Ishikawa (cell line): ENCODE results near the gene RWDD4.

ENCODE experiments used
- CEBPB ChIP-seq: IDR thresholded peaks from 2 replicates; pipeline ENCODE4 v1.6.1; 2012
- CREB1 ChIP-seq: IDR thresholded peaks from 2 replicates; pipeline ENCODE4 v1.6.1; 2012; ENCODE audit warnings: low read depth
- EGR1 ChIP-seq: IDR thresholded peaks from 2 replicates; pipeline ENCODE4 v1.6.1; 2012
- EP300 ChIP-seq: IDR thresholded peaks from 2 replicates; pipeline ENCODE4 v1.6.1; 2012; ENCODE audit warnings: borderline replicate concordance
- FOXM1 ChIP-seq: IDR thresholded peaks from 2 replicates; pipeline ENCODE4 v1.6.1; 2012; ENCODE audit warnings: low read depth, borderline replicate concordance
- MAX ChIP-seq: IDR thresholded peaks from 2 replicates; pipeline ENCODE4 v1.6.1; 2012
- NFIC ChIP-seq: IDR thresholded peaks from 2 replicates; pipeline ENCODE4 v1.6.1; 2012
- RAD21 ChIP-seq: IDR thresholded peaks from 2 replicates; pipeline ENCODE4 v1.6.1; 2012; ENCODE audit warnings: low read depth
- REST ChIP-seq: IDR thresholded peaks from 2 replicates; pipeline ENCODE4 v1.6.1; 2012; ENCODE audit warnings: low read depth, mild to moderate bottlenecking
- TAF1 ChIP-seq: IDR thresholded peaks from 2 replicates; pipeline ENCODE4 v1.6.1; 2012; ENCODE audit warnings: low read depth, mild to moderate bottlenecking
- TCF12 ChIP-seq: IDR thresholded peaks from 2 replicates; pipeline ENCODE4 v1.6.1; 2012; ENCODE audit warnings: low read depth
- TEAD4 ChIP-seq: IDR thresholded peaks from 2 replicates; pipeline ENCODE4 v1.6.1; 2012
- USF1 ChIP-seq: IDR thresholded peaks from 2 replicates; pipeline ENCODE4 v1.6.1; 2012
- YY1 ChIP-seq: IDR thresholded peaks from 2 replicates; pipeline ENCODE4 v1.6.1; 2012; ENCODE audit warnings: low read depth
- ZBTB7A ChIP-seq: IDR thresholded peaks from 2 replicates; pipeline ENCODE4 v1.6.1; 2012; ENCODE audit warnings: low read depth

Gene RWDD4

GRCh38 chr4:183637461-183637860 is 21.5 kb downstream of the RWDD4 start:
- TF ChIP-seq RAD21 = no peak
- TF ChIP-seq REST = no peak
- TF ChIP-seq CEBPB = no peak
- no peak for TF ChIP-seq USF1
- TF ChIP-seq MAX = no peak
- TF ChIP-seq EGR1 = no peak
- TF ChIP-seq TAF1 = no peak
- no peak for TF ChIP-seq EP300
- TF ChIP-seq NFIC = no peak
- TF ChIP-seq YY1 = no peak
- TF ChIP-seq FOXM1 = no peak
- no peak for TF ChIP-seq ZBTB7A
- TF ChIP-seq TEAD4 = no peak
- no peak for TF ChIP-seq TCF12
- TF ChIP-seq CREB1 = no peak

- TF ChIP-seq USF1 (no peak), FOXM1 (no peak)
Observed at GRCh38 chr4:183636923-183637322, 22.1 kb downstream of the RWDD4 start.

- TF ChIP-seq REST = no peak
- TF ChIP-seq TAF1 = no peak
- no peak for TF ChIP-seq USF1
- no peak for TF ChIP-seq RAD21
- TF ChIP-seq FOXM1 = no peak
- TF ChIP-seq EP300 = no peak
- no peak for TF ChIP-seq NFIC
- no peak for TF ChIP-seq TEAD4
- no peak for TF ChIP-seq CEBPB
- no peak for TF ChIP-seq ZBTB7A
Observed at GRCh38 chr4:183636503-183636902, 22.5 kb downstream of the RWDD4 start.

GRCh38 chr4:183635741-183636140 is 23.2 kb downstream of the RWDD4 start:
- TF ChIP-seq EP300 (no peak), CEBPB (no peak), YY1 (no peak), CREB1 (no peak), ZBTB7A (no peak), RAD21 (no peak), NFIC (no peak), FOXM1 (no peak), TCF12 (no peak), EGR1 (no peak), REST (no peak), TEAD4 (no peak), USF1 (no peak), MAX (no peak), TAF1 (no peak)
